Stimulated activated CD4-positive, alpha-beta T cell treated with anti-CD3 and anti-CD28 coated beads, Interleukin-15, amount 100 ng/mL, for 1 hour (primary cell): ENCODE measurements around the gene CHTF8.
"Not testable (repeated sequence)": the region's sequence is repeated elsewhere in the genome, so short reads cannot be mapped to it uniquely, and the experiment has no call there.

Source experiments
- DNase-seq, 2 donors: peaks; one replicate each; pipeline ENCODE4 v3.0.0-alpha.2; 2020; ENCODE audit warnings: low read depth in 1 of 2, low spot score in 1 of 2

The CHTF8 gene

GRCh38 chr16:69132424-69133252 lies at the start of gene CHTF8, which contains the start of gene UTP4:
CHTF8 (minus strand) TSS chr16:69132588; CDS start chr16:69121458, 11,130 bp downstream.
UTP4 (plus strand) TSS chr16:69132649; CDS start chr16:69133460, 811 bp downstream.
- DNase-seq: peak; percentile 69 to 82

GRCh38 chr16:69180011-69180338 lies 47.6 kb upstream of the CHTF8 start:
- DNase-seq: no peak

GRCh38 chr16:69179328-69180010 lies 47.1 kb upstream of the CHTF8 start:
- DNase-seq: no peak

GRCh38 chr16:69176033-69176800 lies 43.8 kb upstream of the CHTF8 start:
- DNase-seq: no peak

GRCh38 chr16:69171325-69172084 lies 39.1 kb upstream of the CHTF8 start:
- no peak for DNase-seq

- no peak for DNase-seq
Observed at GRCh38 chr16:69169607-69170352, 37.4 kb upstream of the CHTF8 start.

GRCh38 chr16:69169051-69169450 lies 36.7 kb upstream of the CHTF8 start:
- no peak for DNase-seq

GRCh38 chr16:69166946-69167930 lies 34.9 kb upstream of the CHTF8 start:
- no peak for DNase-seq

- peak in 1 of 2 donors; percentile 51 for DNase-seq
Observed at GRCh38 chr16:69166221-69166833, 33.9 kb upstream of the CHTF8 start.

GRCh38 chr16:69165584-69165983 lies 33.2 kb upstream of the CHTF8 start:
- no peak for DNase-seq

GRCh38 chr16:69160192-69160591 lies 27.8 kb upstream of the CHTF8 start:
- DNase-seq: no peak

GRCh38 chr16:69157196-69157595 lies 24.8 kb upstream of the CHTF8 start:
- DNase-seq: no peak

- no peak for DNase-seq
Observed at GRCh38 chr16:69150146-69150865, 17.9 kb upstream of the CHTF8 start.

GRCh38 chr16:69149621-69150020 lies 17.2 kb upstream of the CHTF8 start:
- DNase-seq: not testable (repeated sequence)

GRCh38 chr16:69145658-69146057 lies 13.3 kb upstream of the CHTF8 start:
- DNase-seq: no peak

GRCh38 chr16:69143116-69143515 lies 10.7 kb upstream of the CHTF8 start:
- no peak for DNase-seq

- DNase-seq: no peak
Observed at GRCh38 chr16:69141936-69142335, 9.5 kb upstream of the CHTF8 start.

- no peak for DNase-seq
Observed at GRCh38 chr16:69141014-69141413, 8.6 kb upstream of the CHTF8 start.
